Frontal cortex (tissue), 4 donors: Measurements from ENCODE around the gene GNA12. TPM values are rescaled to one million over a fixed set of nuclear protein-coding genes. Genes with fewer than 3 reads are reported as not detected.
"Not testable (repeated sequence)": the region's sequence is repeated elsewhere in the genome, so short reads cannot be mapped to it uniquely, and the experiment has no call there.

ENCODE experiments used
- DNase-seq, 2 donors: peaks; one replicate each; pipeline ENCODE4 v3.0.0; 2012; ENCODE audit warnings: low spot score in 2 of 2
- FAIRE-seq: peaks from 2 replicates; lab custom pipeline; 2012; peaks lifted over from hg19 to GRCh38; lab: Jason Lieb, UNC
- total RNA-seq: library from RNA; depleted of rRNA; stranded (reverse); fragments of >200 nt; gene quantifications from one replicate; pipeline ENCODE4 v1.2.3, GENCODE V29; 2014
- donor health status: control.
- donor health status: control.
- donor health status: control.

The GNA12 gene
- total RNA-seq, 1 donor from 2014 or later: 11.8 TPM

DNA sequence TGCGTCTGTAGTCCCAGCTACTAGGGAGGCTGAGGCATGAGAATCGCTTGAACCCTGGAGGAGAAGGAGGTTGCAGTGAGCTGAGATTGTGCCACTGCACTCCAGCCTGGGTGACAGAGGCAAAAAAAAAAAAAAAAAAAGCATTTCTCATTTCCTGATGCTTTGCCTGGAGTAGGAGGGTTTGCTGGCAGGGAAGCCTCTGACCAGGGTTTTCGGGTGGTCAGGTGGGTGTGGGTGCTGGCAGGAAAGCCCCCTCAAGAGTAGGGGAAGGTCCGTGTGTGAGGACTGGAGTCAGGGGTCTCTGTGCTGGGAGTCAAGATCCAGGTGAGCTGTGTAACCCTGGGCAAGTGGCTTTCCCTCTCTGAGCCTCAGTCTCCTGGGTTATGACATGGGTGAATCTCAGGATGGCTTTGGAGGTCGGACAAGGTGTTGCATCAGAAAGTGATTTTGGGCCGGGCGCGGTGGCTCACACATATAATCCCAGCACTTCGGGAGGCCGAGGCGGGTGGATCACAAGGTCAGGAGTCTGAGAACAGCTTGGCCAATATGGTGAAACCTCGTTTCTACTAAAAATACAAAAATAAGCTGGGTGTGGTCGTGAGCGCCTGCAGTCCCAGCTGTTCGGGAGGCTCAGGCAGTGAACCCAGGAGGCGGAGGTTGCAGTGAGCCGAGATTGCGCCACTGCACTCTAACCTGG is 152.9 kb downstream of the GNA12 start:
- FAIRE-seq: no peak
- DNase-seq: no peak

DNA sequence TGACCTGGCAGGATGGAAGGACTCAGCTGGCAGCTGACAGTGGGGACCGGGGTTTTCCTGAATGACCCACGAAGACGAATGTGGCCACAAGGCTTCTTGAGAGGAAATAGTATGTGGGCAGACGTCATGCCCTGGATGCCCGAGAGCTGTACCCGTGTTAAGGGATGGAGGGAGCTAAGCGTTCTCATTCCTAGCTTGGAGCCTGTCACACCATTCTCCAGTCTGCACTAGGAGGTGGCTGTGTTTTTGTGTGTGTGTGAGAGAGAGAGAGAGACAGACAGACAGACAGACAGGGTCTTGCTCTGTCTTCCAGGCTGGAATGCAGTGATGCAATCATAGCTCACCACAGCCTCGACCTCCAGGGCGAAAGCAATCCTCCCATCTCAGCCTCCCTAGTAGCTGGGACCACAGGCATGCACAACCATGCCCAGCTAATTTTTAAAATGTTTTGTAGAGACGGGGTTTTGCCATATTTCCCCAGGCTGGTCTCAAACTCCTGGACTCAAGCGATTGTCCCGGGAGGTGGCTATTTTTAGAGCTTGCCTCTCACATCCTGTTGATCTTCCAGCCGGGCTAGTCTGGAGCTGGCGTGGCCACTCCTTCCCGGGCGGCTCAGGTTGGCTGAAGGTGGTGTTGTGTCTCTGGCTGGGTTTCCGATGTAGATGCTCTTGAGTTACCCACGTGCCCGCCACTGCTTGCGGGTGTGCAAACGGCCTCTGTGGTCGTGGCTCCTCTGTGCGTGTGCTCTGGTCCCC is 154.0 kb downstream of the GNA12 start:
- FAIRE-seq (no peak), DNase-seq (no peak)

DNA sequence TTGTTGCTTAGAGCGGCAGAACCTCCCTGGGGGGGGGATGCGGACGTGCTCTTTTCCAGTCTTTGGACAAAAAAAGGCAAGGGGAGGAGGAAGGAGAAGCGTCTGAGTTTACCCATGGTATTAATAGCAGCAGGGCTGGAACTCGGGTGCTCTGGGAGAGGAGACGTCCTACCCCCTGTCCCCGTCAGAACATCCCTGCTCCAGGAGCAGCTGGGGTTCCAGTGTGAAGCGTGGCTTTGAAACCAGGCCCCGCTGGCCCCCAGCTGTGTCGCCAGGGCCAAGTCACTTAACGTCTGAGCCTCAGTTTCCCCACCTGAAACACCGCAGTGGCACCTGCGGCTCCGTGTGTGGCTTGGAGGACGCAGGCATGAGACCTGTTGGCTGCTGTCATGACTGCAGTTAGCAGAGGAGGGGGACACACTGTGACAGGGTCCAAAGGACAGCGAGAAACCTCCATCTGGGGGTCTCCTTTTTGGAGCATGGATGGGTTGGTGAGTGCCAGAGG is 154.7 kb downstream of the GNA12 start:
- DNase-seq (no peak), FAIRE-seq (no peak)

DNA sequence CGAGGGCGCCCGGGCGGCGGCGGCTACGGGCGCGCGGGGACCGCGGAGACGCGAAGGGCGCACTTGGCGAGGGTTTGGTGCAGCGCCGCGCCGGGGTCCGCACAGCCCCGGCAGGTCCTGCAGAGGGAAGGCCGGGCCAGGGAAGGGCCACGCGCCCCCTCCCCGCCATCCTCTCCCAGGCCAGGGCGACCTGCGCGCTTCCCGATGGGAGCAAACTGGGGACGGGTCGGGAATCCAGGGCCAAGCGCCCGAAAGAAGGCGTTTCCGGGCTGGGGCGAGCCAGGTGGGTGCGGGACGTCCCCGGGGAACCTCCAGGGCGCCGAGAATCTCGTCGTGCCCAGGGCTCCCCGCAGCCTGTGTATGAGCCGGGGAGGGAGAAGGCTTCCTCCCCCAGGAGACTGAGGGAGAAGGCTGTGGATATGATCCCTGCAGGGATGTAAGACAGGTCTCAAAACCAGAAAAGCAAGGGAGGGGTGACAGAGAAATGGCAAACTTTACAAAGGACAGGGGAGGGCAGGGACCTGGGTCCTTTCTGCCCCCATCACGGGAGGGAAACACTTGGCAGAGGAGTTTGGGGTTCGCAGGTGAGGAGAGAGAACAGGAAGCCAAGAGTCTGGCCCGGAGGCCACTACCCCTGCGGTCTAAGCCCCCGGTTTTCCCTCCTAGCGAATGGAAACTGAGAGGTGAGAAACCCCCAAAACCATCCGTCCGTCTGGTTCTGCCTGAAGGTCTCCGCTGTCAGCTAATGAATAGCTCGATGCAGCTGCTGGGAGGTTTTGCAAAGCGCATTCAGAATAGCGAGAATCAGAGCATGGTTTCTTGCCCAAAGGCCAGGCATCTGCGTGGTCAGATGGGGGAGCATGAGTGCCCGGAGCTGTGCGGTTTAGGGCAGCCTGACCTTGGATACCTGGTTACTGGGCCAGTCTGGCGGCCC is 155.4 kb downstream of the GNA12 start:
- DNase-seq (peak in 1 of 2 donors; percentile 55), FAIRE-seq (no peak)

DNA sequence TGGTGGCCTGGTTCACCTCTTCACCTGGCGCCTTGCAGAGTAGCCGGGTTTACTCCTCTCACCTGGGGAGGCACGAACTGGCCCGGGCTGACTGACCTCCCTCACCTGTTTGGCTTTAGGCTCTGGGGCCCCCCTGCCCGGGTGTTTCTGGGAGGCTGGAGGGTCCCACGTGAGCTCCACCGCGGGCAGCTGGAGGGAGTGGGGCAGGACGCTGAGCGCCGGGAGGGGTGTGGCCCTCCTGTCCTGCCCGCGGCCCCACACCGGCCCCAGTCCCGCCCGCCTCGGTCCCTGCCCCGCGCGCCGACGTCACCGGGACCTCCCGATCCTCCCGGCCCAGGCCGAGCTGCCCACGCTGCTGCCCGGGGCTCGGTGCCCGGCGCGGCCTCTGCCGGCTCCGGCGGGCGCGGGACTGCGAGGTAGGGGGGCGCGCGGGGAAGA is 156.2 kb downstream of the GNA12 start, which contains the start of gene AMZ1:
Gene AMZ1, plus strand, starts transcription at position 322 of the 438 bp plus-strand sequence. CDS start 12,250 bp downstream, outside the sequence.
- DNase-seq (no peak), FAIRE-seq (no peak)

DNA sequence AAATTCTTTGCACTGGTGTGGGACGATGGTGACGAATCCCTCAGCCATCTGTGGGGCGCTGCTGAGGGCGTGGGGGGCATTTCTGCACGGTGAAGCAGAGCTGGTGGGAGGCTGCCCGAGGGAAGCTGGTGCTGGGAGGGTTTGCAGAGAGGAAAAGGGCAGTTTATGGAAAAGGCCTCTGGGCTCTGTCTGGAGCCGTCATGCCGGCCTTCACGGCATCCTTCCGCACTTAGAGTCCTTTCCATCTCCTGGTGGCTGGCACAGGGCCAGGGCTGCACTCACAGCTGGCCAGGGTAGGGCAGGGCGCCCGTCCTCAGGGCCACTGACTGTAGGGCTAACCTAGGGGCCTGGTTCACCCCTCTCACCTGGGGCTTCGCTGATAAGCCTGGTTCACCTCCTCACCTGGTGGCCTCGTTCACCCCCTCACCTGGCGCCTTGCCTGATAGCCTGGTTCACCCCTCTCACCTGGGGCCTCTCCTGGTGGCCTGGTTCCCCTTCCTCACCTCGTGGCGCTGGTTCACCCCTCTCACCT is 156.7 kb downstream of the GNA12 start:
- DNase-seq (no peak), FAIRE-seq (no peak)

DNA sequence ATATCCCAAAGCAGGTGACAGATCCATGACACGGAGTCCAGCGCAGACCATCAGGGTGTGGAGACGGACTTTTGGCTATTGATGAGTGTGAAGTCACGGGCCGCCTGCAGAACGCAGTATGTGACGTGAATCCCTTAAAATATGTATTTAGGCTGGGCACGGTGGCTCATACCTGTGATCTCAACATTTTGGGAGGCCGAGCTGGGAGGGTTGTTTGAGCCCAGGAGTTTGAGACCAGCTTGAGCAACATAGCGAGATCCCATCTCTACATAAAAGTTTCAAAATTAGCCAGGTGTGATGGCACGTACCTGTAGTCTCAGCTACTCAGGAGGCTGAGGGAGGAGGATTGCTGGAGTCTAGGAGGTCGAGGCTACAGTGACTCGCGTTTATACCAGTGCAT is 158.0 kb downstream of the GNA12 start:
- DNase-seq (no peak), FAIRE-seq (no peak)

DNA sequence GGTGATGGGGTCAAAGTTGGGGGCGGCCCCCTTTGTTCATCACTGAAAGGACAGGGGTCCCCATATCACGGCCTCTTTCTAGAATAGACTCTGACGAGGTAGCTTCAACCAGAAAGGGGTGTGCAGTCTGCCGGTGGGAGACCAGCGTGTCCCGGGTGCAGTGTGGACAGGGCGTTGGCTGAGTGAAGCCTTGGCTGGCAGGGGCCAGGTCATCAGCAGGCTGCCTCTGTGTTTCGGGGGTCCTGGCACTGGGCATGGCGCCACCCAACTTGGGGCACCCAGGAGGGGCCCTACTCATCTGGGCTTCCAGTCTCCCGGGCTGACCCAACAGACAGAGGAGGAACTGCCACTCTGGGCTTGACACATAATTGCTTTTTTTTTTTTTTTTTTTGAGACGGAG is 159.6 kb downstream of the GNA12 start:
- no peak for DNase-seq
- FAIRE-seq: no peak

DNA sequence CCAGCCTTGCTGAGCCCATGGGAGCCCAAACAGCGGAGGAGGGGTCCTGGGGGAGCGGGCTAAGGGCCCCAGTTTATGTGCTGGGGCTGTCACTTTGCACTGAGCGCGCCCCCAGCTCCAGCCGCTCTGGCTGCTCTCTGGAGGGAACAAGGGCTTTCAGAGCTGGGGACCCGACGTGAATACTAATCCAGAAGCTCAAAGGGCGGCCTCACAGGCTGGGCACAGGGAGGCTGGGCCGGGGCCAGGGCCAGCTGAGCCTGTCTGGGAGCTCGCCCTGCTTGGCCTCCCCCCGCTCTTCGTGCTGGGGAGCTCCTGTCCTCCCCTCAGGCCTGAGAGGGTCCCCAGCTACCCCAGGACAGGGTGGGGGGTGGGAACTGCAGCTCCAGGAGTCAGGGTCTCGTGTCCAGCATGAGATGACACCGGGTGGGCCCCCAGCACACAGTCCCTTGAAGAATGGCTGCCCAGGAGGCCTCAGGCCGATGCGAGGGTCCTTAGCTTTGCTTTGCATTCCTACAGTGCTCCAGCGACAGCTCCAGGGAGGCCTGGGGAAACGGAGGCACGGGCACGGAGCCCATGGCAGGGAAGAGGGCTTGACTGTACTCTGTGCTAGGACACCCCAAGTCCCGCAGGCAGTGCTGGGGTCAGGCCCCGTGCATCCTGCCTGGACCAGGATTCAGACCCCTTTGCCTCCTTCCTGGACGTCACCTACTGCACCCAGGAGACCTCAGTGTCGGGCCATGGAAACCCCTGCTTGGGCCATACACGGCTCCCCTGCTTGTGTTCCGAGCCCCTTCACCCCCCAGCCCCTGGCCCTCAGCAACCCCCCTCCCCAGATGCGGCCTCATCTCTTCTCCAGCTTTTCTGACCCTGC is 161.9 kb downstream of the GNA12 start:
- peak; percentile 89 to 93 for DNase-seq
- FAIRE-seq: no peak

DNA sequence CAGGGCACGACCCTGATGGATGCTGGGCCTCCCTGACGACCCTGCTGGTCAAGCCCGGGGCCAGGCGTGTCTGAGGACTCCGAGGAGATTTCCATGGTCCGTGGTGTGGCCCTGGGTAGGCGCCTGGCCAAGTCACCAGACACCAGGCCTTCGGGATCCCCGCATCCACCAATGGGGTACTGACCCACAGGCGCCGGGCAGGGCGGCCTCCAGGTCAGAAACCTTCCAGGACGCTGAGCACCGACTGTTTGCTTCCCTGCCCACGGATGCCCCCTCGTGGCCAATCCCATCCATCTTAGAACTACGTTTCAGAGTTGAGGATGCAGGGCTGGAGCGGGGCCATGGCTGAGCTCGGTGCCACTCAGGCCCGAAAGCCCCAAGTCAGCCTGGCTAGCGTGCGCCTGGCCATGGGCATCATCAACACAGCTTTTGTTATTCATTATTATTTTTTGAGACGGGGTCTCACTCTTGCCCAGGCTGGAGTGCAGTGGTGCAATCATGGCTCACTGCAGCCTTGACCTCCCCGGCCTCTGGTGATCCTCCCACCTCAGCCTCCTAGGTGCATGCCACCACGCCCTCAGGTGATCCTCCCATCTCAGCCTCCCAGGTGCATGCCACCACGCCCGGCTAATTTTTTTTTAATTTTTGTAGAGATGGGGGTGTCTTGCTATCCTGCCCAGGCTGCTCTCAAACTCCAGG is 163.2 kb downstream of the GNA12 start:
- FAIRE-seq (no peak), DNase-seq (peak; percentile 85 to 91)

DNA sequence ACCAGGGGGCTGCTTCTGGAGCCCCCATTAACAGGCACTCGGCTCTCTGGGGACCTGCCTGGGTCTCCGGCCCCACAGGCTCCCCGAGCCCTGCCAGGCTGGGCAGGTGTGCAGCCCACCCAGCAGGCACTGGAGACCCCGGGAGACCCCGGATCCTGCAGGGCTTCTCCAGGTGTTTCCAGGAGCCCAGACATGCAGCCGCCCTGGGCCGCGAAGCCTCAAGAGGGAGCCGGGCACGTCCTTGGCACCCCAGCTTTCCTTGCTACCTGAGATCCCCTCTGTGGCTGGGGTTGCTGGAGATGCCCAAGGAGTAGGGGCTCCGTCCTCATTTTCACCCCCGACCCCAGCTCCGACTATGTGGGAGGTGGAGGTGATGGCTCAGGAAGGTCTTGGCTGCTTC is 163.9 kb downstream of the GNA12 start:
- FAIRE-seq: no peak
- no peak for DNase-seq

DNA sequence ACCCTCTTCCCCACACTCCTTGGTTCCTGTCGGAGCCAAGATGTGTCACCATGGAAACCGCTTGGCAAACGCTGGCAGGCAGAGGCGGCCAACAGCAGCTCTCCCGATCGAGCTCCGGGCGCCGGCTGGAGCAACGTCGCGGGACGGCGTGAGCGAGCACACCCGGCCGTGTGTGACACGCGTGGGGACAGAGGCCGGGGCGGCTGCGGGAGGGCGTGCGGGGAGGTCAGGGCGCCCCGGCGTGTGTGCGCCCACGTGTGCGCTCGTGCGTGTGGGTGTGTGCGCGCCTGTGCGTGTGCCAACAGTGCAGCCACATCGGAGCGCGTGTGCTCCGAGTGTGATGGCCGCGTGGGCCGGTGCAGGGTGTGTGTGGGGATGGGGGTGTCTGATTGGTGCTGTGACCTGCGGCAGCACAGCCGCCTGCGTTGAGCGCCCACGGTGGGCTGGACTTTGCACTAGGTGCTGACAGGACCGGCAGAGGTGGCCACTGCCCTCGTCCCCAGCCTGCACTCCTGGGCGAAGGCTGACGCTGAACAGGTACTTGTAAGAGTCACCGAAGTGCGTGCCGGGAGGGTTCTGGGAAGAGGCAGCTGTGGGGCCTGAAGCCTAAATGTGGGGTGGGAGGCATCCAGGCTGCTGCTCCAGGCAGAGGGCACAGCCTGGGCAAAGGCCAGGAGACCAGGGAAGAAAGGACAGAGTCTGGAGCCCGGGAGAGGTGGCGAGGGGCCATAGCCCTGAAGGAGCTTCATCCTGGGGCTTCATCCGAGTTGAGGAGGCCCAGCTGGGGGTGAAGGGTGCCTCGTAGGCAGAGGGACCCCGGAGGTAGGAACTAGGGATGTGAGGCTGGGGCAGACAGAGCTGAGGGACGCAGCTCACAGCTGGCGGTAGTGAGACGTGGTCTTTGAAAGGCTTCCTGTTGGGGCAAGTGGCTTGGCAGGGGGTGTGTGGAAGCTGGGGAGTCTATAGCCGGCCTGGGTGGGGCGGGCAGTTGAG is 164.7 kb downstream of the GNA12 start:
- not testable (repeated sequence) for FAIRE-seq, DNase-seq

DNA sequence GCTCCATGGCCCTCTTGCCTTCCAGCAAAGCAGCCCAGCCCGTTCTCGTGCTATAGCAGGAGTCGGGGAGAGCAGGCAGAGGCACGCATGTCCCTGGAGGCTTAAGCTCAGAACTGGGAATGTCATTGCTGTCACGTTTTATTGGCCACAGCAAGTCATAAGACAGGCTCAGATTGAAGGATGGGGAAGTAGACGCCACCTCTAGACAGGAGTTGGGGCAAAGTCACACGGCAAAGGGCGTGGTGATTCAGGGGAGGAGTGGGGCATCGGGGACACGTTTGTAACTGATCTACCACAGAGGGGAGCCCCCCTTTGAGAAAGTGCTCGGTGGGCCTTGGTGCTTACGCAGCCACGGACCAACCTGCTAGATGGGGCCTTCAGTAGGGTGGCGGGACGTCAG is 165.7 kb downstream of the GNA12 start:
- not testable (repeated sequence) for DNase-seq

More for the DNA sequence above, 165.7 kb downstream of the GNA12 start:
- FAIRE-seq: not testable (repeated sequence)
